PFSK-1 (cell line): ENCODE measurements around the gene PIGC.

Experiments
- FOXP2 ChIP-seq: optimal IDR thresholded peaks from 2 replicates; pipeline ENCODE3; 2011; ENCODE audit warnings: borderline replicate concordance, control low read depth, inconsistent platforms; ENCODE audit not compliant: insufficient read depth; ENCODE audit errors: extremely low read length, extremely low read depth
- POLR2AphosphoS5 ChIP-seq: IDR thresholded peaks from 2 replicates; pipeline ENCODE4 v1.6.1; 2012; ENCODE audit warnings: low read depth, mild to moderate bottlenecking, control low read depth, low read length, moderate library complexity
- REST ChIP-seq, 2 experiments: IDR thresholded peaks; 2 replicates each; pipeline versions ENCODE4 v1.6.1 to v1.8.0; 2011 to 2012; ENCODE audit warnings: low read depth in 2 of 2, low read length in 2 of 2, control low read depth in 1 of 2, inconsistent platforms in 1 of 2, mild to moderate bottlenecking in 1 of 2, moderate library complexity in 1 of 2; ENCODE audit not compliant: insufficient read depth in 1 of 2
- SIN3A ChIP-seq: IDR thresholded peaks from 2 replicates; pipeline ENCODE4 v1.6.1; 2012; ENCODE audit warnings: mild to moderate bottlenecking, low read length, moderate library complexity, borderline replicate concordance; ENCODE audit not compliant: insufficient read depth
- TAF1 ChIP-seq: IDR thresholded peaks from 2 replicates; pipeline ENCODE4 v1.6.1; 2012; ENCODE audit warnings: low read length, control low read depth, borderline replicate concordance; ENCODE audit not compliant: insufficient read depth

PIGC gene

GRCh38 chr1:172473842-172474241 is 30.0 kb upstream of the PIGC start:
- TF ChIP-seq SIN3A: no peak
- TF ChIP-seq FOXP2: no peak
- TF ChIP-seq TAF1: no peak
- no peak for TF ChIP-seq POLR2AphosphoS5
- no peak for TF ChIP-seq REST (IDR thresholded peaks at IDR 0.05; ENCODE audit: insufficient read depth in 1 of 2, low read depth in 2 of 2, low read length in 2 of 2)

- no peak for TF ChIP-seq SIN3A
- TF ChIP-seq REST (IDR thresholded peaks at IDR 0.05; ENCODE audit: insufficient read depth in 1 of 2, low read depth in 2 of 2, low read length in 2 of 2): no peak
- TF ChIP-seq POLR2AphosphoS5: no peak
- TF ChIP-seq FOXP2: no peak
- no peak for TF ChIP-seq TAF1
Measured at GRCh38 chr1:172473302-172473701, 29.4 kb upstream of the PIGC start.

GRCh38 chr1:172472495-172472894 is 28.6 kb upstream of the PIGC start:
- TF ChIP-seq SIN3A (no peak), REST (IDR thresholded peaks at IDR 0.05; ENCODE audit: insufficient read depth in 1 of 2, low read depth in 2 of 2, low read length in 2 of 2) (peak in 1 of 2 experiments; percentile 78; a peak in 2 of 4 replicates), POLR2AphosphoS5 (no peak), TAF1 (no peak)

GRCh38 chr1:172471666-172472065 is 27.8 kb upstream of the PIGC start:
- TF ChIP-seq TAF1: no peak
- no peak for TF ChIP-seq FOXP2
- TF ChIP-seq POLR2AphosphoS5: no peak
- TF ChIP-seq SIN3A: no peak
- TF ChIP-seq REST (IDR thresholded peaks at IDR 0.05; ENCODE audit: insufficient read depth in 1 of 2, low read depth in 2 of 2, low read length in 2 of 2): no peak

GRCh38 chr1:172470149-172470548 is 26.3 kb upstream of the PIGC start:
- TF ChIP-seq TAF1 (no peak), SIN3A (no peak), FOXP2 (no peak)

- no peak for TF ChIP-seq POLR2AphosphoS5
Measured at GRCh38 chr1:172469717-172470116, 25.8 kb upstream of the PIGC start.
